ENCODE data around the gene DOCK4. TPM values are rescaled to one million over a fixed set of nuclear protein-coding genes. Genes with fewer than 3 reads are reported as not detected.

Gene DOCK4
- total and polyA plus RNA-seq, 4 donors: 7.2 to 48.9 (median 12.8) TPM

GRCh38 chr7:111736552-111736874, 469.7 kb downstream of the DOCK4 start:
- H3K36me3 ChIP-seq (ENCODE audit: control insufficient read depth in 4 of 4, insufficient read depth in 3 of 4, low read depth in 1 of 4, low read length in 3 of 4): peaks cover 1 to 39% (median 25%) of the 10 kb centered on the region in 4 donors

More at GRCh38 chr7:111736552-111736874, 469.7 kb downstream of the DOCK4 start:
- WGBS: 55% methylated on average over 4 of the region's 4 CpGs
- Histone ChIP-seq H3K4me3 (ENCODE audit: low read depth in 1 of 3, low read length in 3 of 3) (no peak overlapping the region), H3K27me3 (ENCODE audit: control insufficient read depth in 4 of 4, insufficient read depth in 4 of 4, low read length in 3 of 4) (no peaks in the 10 kb centered on the region), H3K27ac (ENCODE audit: low read depth in 1 of 2, low read length in 2 of 2) (no peak overlapping the region), H3K9me3 (ENCODE audit: control insufficient read depth in 4 of 4, low read length in 3 of 4) (no peaks in the 10 kb centered on the region), H3K9ac (ENCODE audit: low read depth in 1 of 2, low read length in 2 of 2) (no peak overlapping the region), H3K4me1 (ENCODE audit: control insufficient read depth in 4 of 4, insufficient read depth in 4 of 4, low read length in 3 of 4) (no peaks in the 10 kb centered on the region)
- TF ChIP-seq MAX (IDR thresholded peaks at IDR 0.05): no peak
- no peak for TF ChIP-seq SP1 (IDR thresholded peaks at IDR 0.05)
- no peak for TF ChIP-seq RXRA (IDR thresholded peaks at IDR 0.05)
- TF ChIP-seq GABPA (IDR thresholded peaks at IDR 0.05 in 1 of 2, conservative IDR thresholded peaks at IDR 0.05 in 1 of 2): no peak
- TF ChIP-seq TAF1 (conservative IDR thresholded peaks at IDR 0.05): no peak
- TF ChIP-seq EGR1 (IDR thresholded peaks at IDR 0.05; ENCODE audit: low read depth in 2 of 2): no peak
- TF ChIP-seq NR2F2 (IDR thresholded peaks at IDR 0.05): no peak
- TF ChIP-seq RAD21 (IDR thresholded peaks at IDR 0.05): no peak
- TF ChIP-seq HNF4G (IDR thresholded peaks at IDR 0.05): no peak
- no peak for TF ChIP-seq FOXA1 (IDR thresholded peaks at IDR 0.05)
- no peak for TF ChIP-seq FOXA2 (IDR thresholded peaks at IDR 0.05)
- no peak for TF ChIP-seq YY1 (IDR thresholded peaks at IDR 0.05)
- TF ChIP-seq CTCF (IDR thresholded peaks at IDR 0.05; ENCODE audit: low read depth, low read length, missing input control): no peak
- no peak for TF ChIP-seq JUND (IDR thresholded peaks at IDR 0.05)
- no peak for TF ChIP-seq HNF4A (conservative IDR thresholded peaks at IDR 0.05)
- no peak for TF ChIP-seq ATF3 (IDR thresholded peaks at IDR 0.05)
- no peak for TF ChIP-seq REST (IDR thresholded peaks at IDR 0.05)
- TF ChIP-seq ZBTB33 (IDR thresholded peaks at IDR 0.05): no peak
- DNase-seq (ENCODE audit: low spot score): no peak

Measured in liver (tissue), 9 donors.